Measurements from ENCODE around the gene CLK1. TPM values are rescaled to one million over a fixed set of nuclear protein-coding genes. Genes with fewer than 3 reads are reported as not detected.

Gene CLK1
- total RNA-seq, 2 donors from 2014 or later, result 161 to 178 TPM

GRCh38 chr2:200814276-200814815 is 50.1 kb downstream of the CLK1 start:
- ATAC-seq (replicated peaks in 1 of 2), result peak; percentile 23 to 34
- peak overlapping the region; percentile 93 to 97 for H3K4me3 Mint-ChIP-seq

GRCh38 chr2:200812122-200813022 is 52.1 kb downstream of the CLK1 start:
- peaks cover 24 to 38% of the 10 kb centered on the region in 2 donors for H3K36me3 Mint-ChIP-seq (ENCODE audit: insufficient read depth in 2 of 2)
- DNase-seq (peak; percentile 81 to 85), ATAC-seq (replicated peaks in 1 of 2) (peak; percentile 63 to 64)
- peaks cover 53% of the 10 kb centered on the region for H3K4me1 Mint-ChIP-seq (ENCODE audit: low read depth)
- peak overlapping the region; percentile 94 for H3K27ac Mint-ChIP-seq
- H3K9me3 Mint-ChIP-seq, result no peaks in the 10 kb centered on the region
- no peaks in the 10 kb centered on the region for H3K27me3 Mint-ChIP-seq (ENCODE audit: low read depth)
- H3K4me3 Mint-ChIP-seq, result peak overlapping the region; percentile 93 to 97

More at GRCh38 chr2:200814276-200814815, 50.1 kb downstream of the CLK1 start:
- Mint-ChIP-seq H3K4me1 (ENCODE audit: low read depth) (peaks cover 71% of the 10 kb centered on the region), H3K27ac (peak overlapping the region; percentile 99), H3K27me3 (ENCODE audit: low read depth) (no peaks in the 10 kb centered on the region), H3K9me3 (no peaks in the 10 kb centered on the region), H3K36me3 (ENCODE audit: insufficient read depth in 2 of 2) (peaks cover 31 to 58% of the 10 kb centered on the region in 2 donors)
- peak; percentile 29 to 35 for DNase-seq

DNA sequence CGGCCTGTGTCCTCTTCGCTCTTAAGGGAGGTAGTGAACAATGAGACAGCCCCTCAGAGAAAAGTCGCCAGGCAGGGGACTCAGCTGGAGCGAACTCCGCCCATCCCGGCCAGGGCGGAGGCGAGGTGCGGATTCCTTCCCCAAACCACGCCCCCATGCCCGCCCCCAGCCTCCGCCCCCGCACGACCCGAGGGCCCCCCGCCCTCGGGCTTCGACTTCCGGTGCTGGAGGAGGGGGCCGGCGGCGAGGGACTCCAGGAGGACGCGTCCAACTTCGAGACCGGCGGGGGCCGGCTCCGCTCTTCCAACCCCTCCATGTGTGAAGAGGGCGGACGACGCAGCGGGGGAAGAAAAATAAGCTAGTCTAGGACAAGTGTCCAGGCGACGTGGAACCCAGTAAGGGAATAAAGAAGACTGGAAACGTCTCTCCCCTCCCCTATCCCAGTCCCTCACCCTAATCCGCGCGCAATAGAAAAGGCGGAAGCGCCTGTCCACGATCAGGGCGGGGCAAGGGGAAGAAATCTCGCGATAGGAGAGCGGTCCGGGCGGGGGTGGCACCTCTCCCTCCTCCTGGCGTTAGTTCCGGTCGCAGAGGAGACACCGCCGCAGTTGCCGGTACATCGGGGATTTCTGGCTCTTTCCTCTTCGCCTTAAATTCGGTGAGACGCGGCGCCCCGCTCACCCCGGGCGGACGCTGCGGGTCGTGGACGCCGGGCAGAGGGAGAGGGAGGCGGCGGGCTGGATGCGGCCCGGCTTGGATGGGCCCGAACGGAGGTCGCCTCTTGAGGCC is 52.9 kb downstream of the CLK1 start, which contains the start of gene BZW1:
Gene BZW1, plus strand, starts transcription at position 578 of the 789 bp plus-strand sequence. CDS start 1,308 bp downstream, outside the sequence.
- H3K36me3 Mint-ChIP-seq (ENCODE audit: insufficient read depth in 2 of 2), result peaks cover 22 to 30% of the 10 kb centered on the region in 2 donors
- peak; percentile 78 to 82 for ATAC-seq (replicated peaks in 1 of 2)

DNA sequence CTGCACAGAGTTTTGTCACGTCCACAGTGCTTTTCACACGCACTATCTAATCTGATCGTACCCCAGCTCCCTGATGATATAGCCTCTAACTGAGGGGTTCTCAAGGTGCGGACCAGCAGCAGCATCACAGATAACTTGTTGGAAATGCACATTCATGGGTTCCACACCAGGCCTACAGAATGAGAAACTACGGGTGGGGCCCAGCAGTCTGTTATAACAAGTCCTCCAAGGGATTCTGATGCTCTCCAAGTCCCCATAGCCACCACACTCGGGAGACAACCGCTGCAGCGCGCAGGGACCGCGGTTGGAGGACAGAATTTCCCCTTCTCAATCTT is 53.5 kb downstream of the CLK1 start:
- DNase-seq (no peak), ATAC-seq (replicated peaks in 1 of 2) (no peak)
- Mint-ChIP-seq H3K9me3 (no peaks in the 10 kb centered on the region), H3K36me3 (ENCODE audit: insufficient read depth in 2 of 2) (peaks cover 22 to 24% of the 10 kb centered on the region in 2 donors), H3K27ac (peak overlapping the region; percentile 84), H3K4me3 (peak overlapping the region; percentile 84 to 97), H3K4me1 (ENCODE audit: low read depth) (peaks cover 39% of the 10 kb centered on the region), H3K27me3 (ENCODE audit: low read depth) (no peaks in the 10 kb centered on the region)

More for the DNA sequence above, 52.9 kb downstream of the CLK1 start, which contains the start of gene BZW1:
- Mint-ChIP-seq H3K27me3 (ENCODE audit: low read depth) (no peaks in the 10 kb centered on the region), H3K4me3 (peak within 1 kb of the TSS; percentile 93 to 97), H3K4me1 (ENCODE audit: low read depth) (peaks cover 45% of the 10 kb centered on the region), H3K9me3 (no peaks in the 10 kb centered on the region), H3K27ac (peak within 1 kb of the TSS; percentile 95)
- peak; percentile 96 to 98 for DNase-seq

DNA sequence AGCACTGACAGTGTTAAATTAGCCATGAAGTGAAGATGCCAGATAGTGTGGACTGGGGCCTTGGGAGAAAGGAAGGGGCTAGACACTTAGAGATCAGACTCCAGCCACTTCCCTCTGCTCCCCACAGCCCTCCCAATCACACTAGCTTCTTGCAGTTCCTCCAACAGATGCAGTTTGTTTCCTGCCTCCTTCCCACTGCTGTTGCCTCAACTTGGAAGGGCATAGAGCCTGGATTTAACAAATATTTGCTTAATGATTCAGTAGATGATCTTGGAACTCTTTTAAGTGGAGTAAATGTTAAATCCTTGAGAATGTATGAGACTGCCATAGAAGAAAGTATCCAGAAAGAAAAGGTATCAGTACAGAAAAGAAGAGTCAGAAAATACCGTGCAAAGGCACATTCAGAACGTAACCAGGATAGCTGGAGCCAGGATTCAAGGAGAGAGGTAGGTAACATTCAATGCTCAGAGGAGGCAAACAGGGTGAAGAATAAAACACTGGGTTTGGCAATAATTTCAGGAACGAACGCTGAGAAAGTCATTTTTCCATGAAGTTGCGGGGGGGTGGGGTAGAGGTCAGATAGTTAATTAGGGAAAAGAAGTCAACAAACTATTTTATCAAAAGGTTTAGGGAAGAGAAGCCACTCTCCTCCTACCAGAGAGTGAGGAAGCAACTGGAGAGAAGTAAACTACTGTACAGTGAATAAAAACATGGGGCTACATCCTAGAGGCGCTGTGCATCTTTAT is 54.0 kb downstream of the CLK1 start:
- no peaks in the 10 kb centered on the region for H3K9me3 Mint-ChIP-seq
- H3K4me1 Mint-ChIP-seq (ENCODE audit: low read depth), result peaks cover 34% of the 10 kb centered on the region
- no peak for ATAC-seq (replicated peaks in 1 of 2)
- no peaks in the 10 kb centered on the region for H3K27me3 Mint-ChIP-seq (ENCODE audit: low read depth)
- DNase-seq, result no peak
- H3K27ac Mint-ChIP-seq, result peak overlapping the region; percentile 84
- H3K4me3 Mint-ChIP-seq, result peak overlapping the region; percentile 84 to 97
- H3K36me3 Mint-ChIP-seq (ENCODE audit: insufficient read depth in 2 of 2), result peaks cover 19% of the 10 kb centered on the region in 2 donors

DNA sequence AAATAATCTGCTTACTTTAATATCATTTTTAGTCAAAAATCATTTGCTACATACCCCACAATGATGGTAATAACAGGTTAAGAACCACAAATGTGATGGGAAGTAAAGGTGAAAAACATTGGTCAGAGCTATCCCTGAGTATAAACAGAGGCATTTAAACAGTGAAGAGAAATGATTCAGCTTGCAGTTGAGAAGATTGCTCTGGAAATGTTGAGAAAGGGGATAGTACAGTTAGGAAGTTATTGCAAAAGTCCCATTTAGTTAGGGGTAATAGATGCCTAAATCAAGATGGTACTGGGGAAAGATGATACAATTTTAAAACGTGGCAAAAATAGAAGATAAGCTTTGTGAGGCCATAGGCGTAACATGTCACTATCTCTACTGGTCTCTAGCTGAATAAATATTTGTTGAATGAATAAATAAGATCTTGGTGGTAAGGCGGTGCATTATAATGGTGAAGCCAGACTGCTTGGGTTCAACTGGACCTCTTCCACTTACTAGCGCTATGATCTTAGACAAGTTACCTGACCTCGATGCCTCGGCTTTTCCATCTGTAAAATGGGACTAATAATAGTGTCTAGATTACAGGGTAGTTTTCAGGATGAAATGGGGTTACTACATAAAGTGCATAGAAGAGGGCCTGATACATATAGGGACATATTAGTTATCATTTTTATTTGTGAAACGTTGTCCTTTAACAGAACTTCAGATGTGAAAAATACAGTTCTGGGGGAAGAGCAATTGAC is 54.8 kb downstream of the CLK1 start:
- DNase-seq (no peak), ATAC-seq (replicated peaks in 1 of 2) (no peak)
- H3K9me3 Mint-ChIP-seq, result no peaks in the 10 kb centered on the region
- peak overlapping the region; percentile 84 for H3K27ac Mint-ChIP-seq
- peak overlapping the region; percentile 84 to 97 for H3K4me3 Mint-ChIP-seq
- H3K36me3 Mint-ChIP-seq (ENCODE audit: insufficient read depth in 2 of 2), result peaks cover 11 to 13% of the 10 kb centered on the region in 2 donors
- peaks cover 26% of the 10 kb centered on the region for H3K4me1 Mint-ChIP-seq (ENCODE audit: low read depth)
- H3K27me3 Mint-ChIP-seq (ENCODE audit: low read depth), result no peaks in the 10 kb centered on the region

Other genes starting within 250 kb of the CLK1 start
- 100 to 1,000 TPM; 457 to 495 TPM for gene BZW1, start 52.7 kb downstream of the CLK1 start, total RNA-seq
- 10 to 100 TPM; 72.5 to 84.6 TPM for gene PPIL3, start 24.4 kb upstream of the CLK1 start, total RNA-seq
- gene NIF3L1, start 24.7 kb upstream of the CLK1 start, total RNA-seq, result 10 to 100 TPM; 40.0 to 44.9 TPM
- gene ORC2, start 99.0 kb upstream of the CLK1 start, total RNA-seq, result 10 to 100 TPM; 56.9 to 60.2 TPM
- gene HYCC2, start 207.0 kb upstream of the CLK1 start, total RNA-seq, result 10 to 100 TPM; 31.5 to 38.0 TPM
- gene NDUFB3, start 207.3 kb upstream of the CLK1 start, total RNA-seq, result 10 to 100 TPM; 52.9 to 59.8 TPM